T-helper 9 cell (primary cell): ENCODE measurements around the gene PLXDC1.
"Not testable (repeated sequence)": the region's sequence is repeated elsewhere in the genome, so short reads cannot be mapped to it uniquely, and the experiment has no call there.

ENCODE experiments used
- DNase-seq: peaks from one replicate; pipeline ENCODE4 v3.0.0-alpha.2; 2020

Gene PLXDC1

DNA sequence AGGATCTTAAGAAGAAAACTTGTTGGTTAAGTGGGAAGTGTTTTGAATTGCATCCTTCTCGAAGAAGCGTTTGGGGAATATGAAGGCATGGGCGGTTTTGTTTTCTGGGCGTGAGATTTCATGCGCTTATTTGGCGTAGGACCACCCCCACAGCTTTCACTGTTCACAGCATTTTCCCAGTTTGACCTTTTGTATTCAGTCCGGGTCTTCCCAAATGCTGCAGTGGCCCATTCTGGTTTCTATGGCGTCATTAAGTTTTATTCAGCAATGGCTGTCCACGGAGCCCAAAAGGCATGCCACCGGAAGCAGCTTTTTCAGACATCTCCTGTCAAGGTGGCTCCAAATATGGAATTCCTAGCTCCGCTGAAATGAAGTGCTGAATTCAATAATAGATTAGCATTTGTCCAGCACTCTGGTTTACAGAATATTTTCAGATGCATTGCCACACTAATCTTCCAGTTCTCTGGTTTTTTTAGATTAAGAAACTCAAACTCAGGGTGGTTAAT is 93.7 kb downstream of the PLXDC1 start:
- DNase-seq: no peak

- DNase-seq: no peak
Measured at GRCh38 chr17:39054111-39054645, 97.3 kb downstream of the PLXDC1 start.

- not testable (repeated sequence) for DNase-seq
Measured at GRCh38 chr17:39052423-39052822, 99.0 kb downstream of the PLXDC1 start.

- no peak for DNase-seq
Measured at GRCh38 chr17:39051001-39051585, 100.3 kb downstream of the PLXDC1 start.

- DNase-seq: no peak
Measured at GRCh38 chr17:39045948-39046679, 105.3 kb downstream of the PLXDC1 start.

DNA sequence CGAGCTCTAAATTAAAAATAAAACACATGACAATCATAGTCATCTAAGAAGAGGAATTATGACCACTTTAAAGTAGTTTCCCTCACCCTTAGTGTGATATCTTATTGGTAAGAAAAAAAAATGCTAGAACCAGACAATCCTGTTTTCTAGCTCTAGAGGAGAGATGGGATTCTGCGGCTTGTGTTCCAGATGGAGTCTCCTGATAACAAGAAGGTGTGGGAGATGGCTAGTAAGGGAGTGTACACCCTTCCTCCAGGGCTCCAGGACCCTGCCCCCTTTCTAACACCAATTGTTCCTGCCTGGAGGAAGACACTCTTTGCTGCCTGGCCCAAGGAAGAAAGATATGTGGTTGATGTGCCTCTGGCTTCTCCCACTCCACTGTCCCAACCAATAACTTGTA is 115.4 kb downstream of the PLXDC1 start:
- DNase-seq: no peak

- DNase-seq: not testable (repeated sequence)
Measured at GRCh38 chr17:39035578-39035977, 115.9 kb downstream of the PLXDC1 start.

DNA sequence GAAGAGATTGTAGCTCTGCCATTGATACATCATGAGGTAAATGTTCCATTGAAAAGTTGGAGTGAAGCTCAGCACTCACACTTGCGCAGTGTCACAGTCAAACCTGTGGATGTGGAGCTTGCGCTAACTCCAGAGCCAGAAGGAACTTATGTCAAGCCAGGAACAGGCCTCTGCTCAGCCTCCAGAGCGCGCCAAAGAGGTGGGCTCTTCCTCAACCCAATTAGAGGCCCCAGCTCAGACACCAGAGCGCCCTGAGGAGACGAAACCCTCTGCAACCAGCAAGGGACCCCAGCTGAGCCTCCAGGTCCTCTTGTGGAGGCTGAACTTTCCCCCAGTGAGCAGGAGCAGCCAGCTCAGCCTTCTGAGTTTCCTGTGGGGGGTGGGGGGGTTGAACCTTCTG is 122.7 kb downstream of the PLXDC1 start:
- DNase-seq: no peak

- DNase-seq: no peak
Measured at GRCh38 chr17:39027455-39028035, 123.9 kb downstream of the PLXDC1 start.

DNA sequence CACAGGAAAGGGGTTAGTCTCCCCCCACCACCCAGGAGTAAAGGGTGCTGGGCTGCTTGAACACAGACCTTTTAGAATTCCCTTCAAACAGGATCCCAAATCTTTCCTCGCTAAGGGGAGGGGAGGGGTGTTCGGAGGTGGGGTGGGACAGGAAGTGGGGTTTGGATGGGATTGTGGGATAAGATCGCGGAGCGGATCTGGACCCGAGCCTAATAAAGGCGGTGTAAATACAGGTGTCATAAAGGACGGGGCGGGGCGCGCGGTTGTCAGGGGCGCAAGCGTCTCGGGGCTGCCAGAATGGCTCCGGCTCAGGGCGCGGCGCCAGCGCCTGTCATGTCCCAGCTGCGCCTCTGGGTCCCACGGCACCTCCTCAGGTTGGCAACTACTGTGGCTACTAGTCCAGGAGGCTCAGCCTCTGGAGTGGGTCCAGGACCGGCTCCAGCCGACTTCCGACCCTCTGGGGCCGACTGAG is 124.4 kb downstream of the PLXDC1 start:
- no peak for DNase-seq

- DNase-seq: not testable (repeated sequence)
Measured at GRCh38 chr17:39026346-39026745, 125.1 kb downstream of the PLXDC1 start.

GRCh38 chr17:39022924-39023323 is 128.5 kb downstream of the PLXDC1 start:
- DNase-seq: no peak

DNA sequence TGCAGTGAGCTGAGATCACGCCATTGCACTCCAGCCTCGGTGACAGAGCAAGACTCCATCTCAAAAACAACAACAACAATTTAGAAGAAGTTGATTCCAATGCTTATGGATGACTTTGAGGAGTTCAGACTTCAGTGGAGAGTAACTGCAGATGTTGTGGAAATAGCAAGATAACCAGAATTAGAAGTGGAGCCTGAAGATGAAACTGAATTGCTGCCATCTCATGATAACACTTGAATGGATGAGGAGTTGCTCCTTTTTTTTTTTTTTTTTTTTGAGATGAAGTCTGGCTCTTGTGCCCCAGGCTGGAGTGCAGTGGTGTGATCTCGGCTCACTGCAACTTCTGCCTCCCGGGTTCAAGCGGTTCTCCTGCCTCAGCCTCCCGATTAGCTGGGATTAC is 131.4 kb downstream of the PLXDC1 start:
- not testable (repeated sequence) for DNase-seq

- DNase-seq: no peak
Measured at GRCh38 chr17:39018267-39019134, 132.9 kb downstream of the PLXDC1 start.

- no peak for DNase-seq
Measured at GRCh38 chr17:39016193-39017153, 135.0 kb downstream of the PLXDC1 start.

DNA sequence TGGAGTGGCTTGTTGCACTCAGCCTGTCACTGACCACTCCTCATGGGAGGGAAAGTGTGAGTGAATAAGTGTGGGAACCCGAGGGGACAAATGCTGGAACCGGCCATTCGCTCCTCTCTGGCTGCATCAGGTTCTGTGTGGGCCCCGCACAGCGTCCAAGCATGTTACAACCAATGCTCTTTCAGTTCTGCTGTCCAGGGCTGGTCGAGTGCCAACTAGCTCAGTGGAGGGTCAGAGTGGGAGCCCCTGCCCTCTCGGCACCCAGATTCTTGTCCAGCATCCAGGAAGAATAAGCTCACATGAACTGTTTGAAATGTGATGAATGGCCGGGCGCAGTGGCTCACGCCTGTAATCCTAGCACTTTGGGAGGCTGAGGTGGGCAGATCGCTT is 135.9 kb downstream of the PLXDC1 start:
- no peak for DNase-seq

DNA sequence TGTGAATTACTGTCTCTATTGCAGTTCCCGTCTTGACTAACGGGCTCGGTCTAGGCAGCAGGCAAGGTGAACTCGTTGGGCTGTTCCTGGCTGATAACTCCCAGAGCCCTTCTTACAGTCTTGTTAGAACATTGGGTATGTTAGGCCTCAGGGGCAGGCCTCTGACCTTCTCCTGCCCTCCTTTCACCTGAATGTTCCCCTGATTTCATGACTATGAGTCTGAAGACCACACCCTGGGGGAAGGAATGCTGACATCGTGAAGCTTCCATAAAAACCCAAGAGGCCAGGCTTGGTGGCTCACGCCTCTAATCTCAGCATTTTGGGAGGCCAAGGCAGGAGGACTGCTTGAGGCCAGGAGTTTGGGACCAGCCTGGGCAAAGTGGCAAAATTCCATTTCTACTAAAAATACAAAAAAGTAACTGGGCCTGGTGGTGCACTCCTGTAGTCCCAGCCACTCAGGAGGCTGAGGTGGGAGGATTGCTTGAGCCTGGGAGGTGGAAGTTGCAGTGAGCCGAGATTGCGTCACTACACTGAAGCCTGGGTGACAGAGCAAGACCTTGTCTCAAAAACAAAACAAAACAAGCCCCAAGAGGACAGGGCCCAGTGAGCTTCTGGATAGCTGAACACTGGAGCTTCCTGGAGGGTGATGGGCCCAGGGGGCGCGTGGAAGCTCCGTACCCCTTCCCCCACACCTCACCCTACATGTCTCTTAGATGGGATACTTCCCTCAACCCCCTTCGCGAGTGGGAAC is 136.5 kb downstream of the PLXDC1 start:
- no peak for DNase-seq

- DNase-seq: no peak
Measured at GRCh38 chr17:39014044-39014794, 137.2 kb downstream of the PLXDC1 start.
